Epithelial cell of prostate (primary cell): ENCODE results near the gene APOC1.

Source experiments
- DNase-seq: peaks from one replicate; pipeline ENCODE4 v3.0.0-alpha.2; 2011; ENCODE audit warnings: low read depth, low spot score
- H3K27ac ChIP-seq: fragments of 450-650 bp; 2 replicates; pipeline ENCODE4 v1.5.1; 2017; ENCODE audit warnings: mild to moderate bottlenecking

The APOC1 gene

DNA sequence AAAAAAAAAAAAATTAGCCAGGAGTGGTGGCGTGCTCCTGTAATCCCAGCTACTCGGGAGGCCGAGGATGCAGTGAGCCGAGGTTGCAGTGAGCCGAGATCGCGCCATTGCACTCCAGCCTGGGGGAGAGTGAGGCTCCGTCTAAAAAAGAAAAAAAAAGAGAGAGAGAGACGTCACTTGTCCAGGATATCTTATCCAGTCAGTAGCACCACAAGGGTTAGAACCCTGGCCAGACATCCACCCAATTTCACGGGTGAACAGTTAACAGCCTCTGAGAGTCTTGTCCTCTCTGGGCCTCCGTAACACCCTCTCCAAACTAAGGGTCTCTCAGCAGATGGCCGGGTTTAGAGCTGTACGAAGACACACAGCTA lies 39.9 kb downstream of the APOC1 start:
- peak overlapping the region; percentile 92 for H3K27ac ChIP-seq
- no peak for DNase-seq

DNA sequence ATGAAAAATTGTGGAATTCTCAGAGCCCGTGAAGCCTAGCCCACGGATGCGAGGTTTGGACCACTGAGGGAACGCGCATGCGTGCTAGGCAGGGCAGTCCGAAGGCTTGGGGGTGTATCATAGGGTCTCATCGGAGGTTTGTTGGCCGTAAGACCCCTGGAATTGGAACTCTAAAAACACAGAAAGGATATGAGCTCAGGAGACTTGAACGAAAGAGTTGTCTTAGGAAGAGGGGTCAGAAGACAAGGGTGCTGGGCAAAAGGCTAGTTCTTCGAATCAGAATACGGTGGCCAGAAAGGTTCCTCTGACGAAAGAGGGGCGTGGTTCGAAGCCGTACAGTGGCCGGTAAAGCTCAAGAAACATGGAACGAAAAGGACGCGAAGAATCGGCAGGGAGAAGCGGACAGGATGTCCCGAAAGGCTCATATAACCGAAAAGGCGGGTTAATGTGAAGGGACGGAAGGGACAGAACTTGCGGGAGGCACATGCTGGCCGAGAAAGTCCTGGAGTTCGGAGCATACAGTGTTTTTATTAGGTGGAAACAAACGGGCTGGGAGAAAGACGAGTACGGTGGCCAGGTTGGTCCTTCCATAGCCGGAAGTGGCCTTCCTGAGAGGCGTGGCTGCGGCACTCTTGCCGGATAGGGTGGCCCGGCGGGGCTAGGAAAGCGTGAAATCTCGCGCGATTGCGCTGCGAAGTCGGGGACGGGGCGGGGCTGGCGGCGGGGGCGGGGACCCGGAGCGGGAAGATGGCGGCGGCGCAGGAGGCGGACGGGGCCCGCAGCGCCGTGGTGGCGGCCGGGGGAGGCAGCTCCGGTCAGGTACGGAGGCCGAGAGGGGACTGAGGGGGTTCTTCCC lies 40.5 kb downstream of the APOC1 start, which contains the start of gene CLPTM1:
Gene CLPTM1 (plus strand): TSS at position 732 of the 856 bp plus-strand sequence. CDS start 16 bp downstream, at position 748.
- peak; percentile 88 for DNase-seq
- H3K27ac ChIP-seq, result peak within 1 kb of the TSS; percentile 92

DNA sequence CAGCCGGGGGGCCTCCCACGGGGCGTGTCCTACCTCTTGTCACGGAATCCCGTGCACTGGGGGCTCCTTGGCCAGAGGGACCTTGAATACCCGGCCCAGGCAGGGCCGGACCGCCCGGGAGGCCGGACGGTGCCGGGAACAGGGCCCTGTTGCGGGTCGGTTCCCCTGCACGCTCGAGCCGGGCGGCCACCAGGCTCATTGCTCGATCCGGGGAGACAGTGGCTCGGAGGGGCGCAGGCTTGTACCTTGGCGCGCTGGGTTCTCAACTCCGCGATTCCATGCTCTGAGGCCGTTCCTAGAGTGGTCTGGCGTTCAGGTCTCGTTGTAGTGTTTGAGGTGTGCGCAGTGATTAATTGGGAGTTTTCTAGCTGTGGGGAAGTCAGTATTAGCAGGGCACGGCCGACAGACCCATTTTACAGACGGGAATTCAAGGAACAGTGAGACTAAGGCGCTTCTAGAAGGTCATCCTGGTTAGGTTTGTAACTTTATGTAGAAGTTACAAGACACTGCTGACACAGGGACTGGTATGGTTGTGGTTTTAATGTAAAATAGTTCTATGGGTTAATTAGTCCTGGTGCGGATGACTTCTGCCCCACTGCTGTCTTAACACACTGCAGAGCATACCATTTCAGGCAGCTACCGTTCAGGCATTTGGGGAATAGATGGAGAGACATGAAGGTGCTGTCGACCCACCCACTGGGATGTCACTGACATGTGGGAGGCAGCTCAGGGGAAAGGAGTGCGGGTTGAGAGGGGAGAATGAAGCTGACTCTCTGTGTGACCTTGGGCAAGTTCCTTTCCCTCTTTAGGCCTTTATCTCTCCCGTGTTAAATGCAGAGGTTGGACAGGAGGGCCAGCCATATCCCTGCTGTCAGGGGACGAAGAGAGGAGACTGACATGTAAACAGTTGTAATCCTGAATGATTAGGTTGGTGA lies 41.4 kb downstream of the APOC1 start:
- DNase-seq, result no peak
- H3K27ac ChIP-seq, result peak overlapping the region; percentile 92

DNA sequence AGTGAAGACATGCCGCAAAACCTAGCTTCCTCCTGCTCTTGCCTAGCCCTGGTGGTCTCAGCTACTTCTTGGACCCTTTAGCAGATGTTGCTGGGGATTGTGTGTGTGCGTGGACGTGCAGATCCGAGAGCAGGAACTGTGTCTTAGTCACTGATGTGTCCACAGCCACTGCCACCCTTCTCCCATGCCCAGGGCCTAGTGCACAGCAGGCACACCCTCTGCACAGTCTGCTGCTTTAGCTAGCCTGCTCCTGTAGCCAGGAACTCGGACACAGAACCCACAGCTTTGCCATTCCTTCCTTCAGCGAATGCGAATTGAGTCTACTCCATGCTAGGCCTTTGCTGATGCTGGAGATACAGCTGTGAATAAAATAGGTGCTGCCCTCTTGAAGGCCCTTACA lies 43.1 kb downstream of the APOC1 start:
- no peak overlapping the region for H3K27ac ChIP-seq

DNA sequence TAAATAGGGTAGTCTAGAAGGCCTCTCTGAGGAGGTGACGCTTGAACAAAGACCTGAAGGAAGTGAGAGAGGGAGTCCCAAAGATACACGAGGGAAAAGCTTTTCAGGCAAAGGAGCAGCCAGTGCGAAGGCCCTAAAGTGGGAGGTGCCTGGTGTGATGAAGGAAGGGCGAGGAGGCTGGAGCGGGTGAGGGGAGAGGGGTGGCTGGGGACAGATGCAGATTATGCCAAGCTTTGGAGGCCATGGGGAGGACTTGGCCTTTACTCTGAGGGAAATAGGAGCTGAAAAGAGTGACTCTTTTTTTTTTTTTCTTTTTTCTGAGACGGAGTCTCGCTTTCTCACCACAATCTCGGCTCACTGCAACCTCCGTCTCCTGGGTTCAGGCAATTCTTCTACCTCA lies 43.7 kb downstream of the APOC1 start:
- DNase-seq, result no peak
- H3K27ac ChIP-seq, result no peak overlapping the region

More for the DNA sequence above, 43.1 kb downstream of the APOC1 start:
- no peak for DNase-seq

DNA sequence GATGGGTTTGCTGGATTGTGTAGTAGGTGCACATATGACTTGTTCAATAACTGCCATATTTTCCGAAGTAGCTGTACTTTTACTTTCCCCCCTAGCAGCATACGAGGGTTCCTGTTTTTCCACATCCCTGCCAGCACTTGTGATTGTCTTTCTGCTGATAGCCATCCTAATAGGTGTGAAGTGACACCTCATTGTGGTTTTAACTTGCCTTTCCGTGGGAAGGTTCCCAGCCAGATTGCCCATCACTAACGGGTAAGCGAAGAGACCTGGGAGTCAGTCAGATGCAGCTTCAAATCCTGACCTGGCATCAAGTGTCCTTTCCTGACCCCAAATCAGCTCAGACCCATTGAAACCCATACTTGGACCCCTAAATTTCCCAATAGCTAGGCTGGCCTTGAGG lies 45.3 kb downstream of the APOC1 start:
- no peak overlapping the region for H3K27ac ChIP-seq
- DNase-seq, result no peak

DNA sequence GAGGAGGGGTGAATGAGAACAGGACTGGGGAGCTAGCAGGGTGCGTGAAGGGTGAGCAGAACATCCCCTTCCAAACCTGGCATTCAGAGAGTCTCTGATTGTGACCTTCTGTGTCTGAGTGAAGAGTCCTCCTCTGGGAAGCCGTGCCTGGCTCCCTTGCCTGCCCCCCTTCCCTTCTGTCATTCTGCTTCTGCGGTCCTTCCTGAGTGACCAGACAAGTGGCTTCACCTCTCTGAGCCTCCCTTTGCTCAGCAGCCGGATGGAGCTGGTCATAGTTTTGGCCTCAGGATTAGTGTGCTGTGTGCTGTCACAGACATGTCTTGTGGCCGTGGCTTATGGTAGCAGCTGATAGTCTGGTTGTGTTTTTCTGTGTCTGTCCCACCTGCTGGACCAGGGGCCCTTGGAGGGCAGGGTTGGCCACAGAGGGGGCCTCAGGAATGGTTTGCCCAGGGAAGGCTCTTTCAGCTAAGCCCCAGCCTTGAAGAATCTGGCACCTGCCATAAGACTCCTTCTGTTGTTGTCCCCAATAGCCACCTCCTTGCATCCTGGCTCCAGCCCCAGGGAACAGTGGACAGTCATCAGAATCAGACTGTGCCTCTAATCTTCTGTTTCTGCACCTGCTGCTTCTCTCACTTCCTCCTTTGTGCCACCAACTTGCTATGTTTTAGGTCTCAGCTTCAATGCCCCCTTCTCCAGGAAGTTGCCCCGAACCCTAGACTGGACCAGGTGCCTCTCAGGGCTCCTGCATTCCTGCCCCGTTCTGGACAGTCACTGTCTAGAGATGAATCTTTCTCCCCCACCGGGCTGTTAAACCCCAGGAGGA lies 46.7 kb downstream of the APOC1 start:
- H3K27ac ChIP-seq, result no peak overlapping the region
- no peak for DNase-seq

DNA sequence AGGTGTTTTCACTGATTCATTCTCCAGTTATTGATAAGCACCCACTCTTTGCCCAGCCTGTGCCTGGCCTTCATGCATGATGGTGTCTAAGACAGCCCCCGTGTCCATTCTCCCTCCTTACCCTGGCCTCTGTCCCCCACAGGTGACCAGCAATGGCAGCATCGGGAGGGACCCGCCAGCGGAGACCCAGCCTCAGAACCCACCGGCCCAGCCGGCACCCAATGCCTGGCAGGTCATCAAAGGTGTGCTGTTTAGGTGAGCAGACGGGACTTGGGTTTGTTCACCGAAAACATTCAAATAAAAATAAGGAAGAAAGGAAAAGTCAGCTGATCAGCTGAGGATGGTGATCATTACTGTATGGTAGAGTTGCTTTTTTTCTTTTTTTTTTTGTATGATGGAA lies 47.4 kb downstream of the APOC1 start:
- no peak for DNase-seq
- no peak overlapping the region for H3K27ac ChIP-seq

DNA sequence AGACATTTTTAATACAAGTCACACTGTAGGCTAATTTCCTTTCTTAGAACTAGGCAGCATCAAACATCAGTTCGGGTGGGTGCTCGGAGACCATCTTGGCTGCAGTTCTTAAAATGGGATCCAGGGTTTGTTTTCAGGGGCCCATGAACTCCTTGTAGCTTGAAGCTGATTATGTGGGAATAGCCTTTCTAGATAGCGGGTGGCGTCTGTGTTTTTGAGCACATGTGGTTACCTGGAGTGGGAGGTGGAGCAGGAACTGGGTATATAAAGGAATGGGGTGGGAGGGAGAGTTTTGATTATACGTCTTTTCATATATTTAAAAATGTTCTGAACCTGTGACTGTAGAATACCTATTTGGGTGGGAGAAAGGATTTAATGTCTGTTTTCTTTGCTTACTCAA lies 53.7 kb downstream of the APOC1 start:
- DNase-seq, result no peak
- H3K27ac ChIP-seq, result no peak overlapping the region

DNA sequence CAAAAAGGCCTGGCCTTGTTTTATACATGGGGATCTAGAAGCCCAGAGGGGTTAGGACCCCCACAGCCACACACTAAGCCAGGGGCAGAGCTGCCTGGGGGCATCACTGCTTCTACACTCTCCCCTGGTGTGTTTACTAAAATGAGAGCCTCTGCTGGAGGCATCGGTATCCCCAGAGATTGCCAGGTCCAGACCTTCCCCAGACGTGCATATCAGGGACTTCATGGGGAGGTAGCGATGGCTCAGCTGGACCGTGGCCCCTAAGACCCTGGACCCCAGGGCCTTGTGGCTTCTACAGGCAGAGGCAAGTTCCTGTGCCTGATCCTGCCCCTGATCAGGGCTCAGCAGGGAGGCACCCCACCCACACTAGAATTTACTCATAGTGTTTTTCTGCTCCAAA lies 54.3 kb downstream of the APOC1 start:
- DNase-seq, result no peak
- H3K27ac ChIP-seq, result no peak overlapping the region
